Stomach (tissue), 9 donors: ENCODE data around the gene SENP1. TPM values are rescaled to one million over a fixed set of nuclear protein-coding genes. Genes with fewer than 3 reads are reported as not detected.
"Not testable (repeated sequence)": the region's sequence is repeated elsewhere in the genome, so short reads cannot be mapped to it uniquely, and the experiment has no call there.

Experiments
- DNase-seq, 2 donors: peaks; one replicate each; pipeline versions ENCODE4 v3.0.0 to v3.0.0-alpha.2; 2013 to 2019
- H3K27ac ChIP-seq, 5 donors: fragments of 200-600 bp in 4 of 5; sonication (generic) in 4 of 5; one replicate each; pipeline ENCODE4 v1.5.1; 2013 to 2019; ENCODE audit warnings: mild to moderate bottlenecking in 1 of 5, moderate library complexity in 1 of 5
- H3K27me3 ChIP-seq, 3 donors: fragments of 200-600 bp; sonication (generic); one replicate each; pipeline ENCODE4 v1.5.1; 2017 to 2019; ENCODE audit warnings: mixed run types in 1 of 3
- H3K36me3 ChIP-seq, 4 donors: fragments of 200-600 bp; sonication (generic); 1 replicate in 3 of 4; 2 replicates in 1 of 4; pipeline ENCODE4 v1.5.1; 2016 to 2019
- H3K4me1 ChIP-seq, 4 donors: fragments of 200-600 bp; sonication (generic); one replicate each; pipeline ENCODE4 v1.5.1; 2016 to 2019
- H3K4me3 ChIP-seq, 4 donors: fragments of 200-600 bp; sonication (generic) in 3 of 4; one replicate each; pipeline ENCODE4 v1.5.1; 2016 to 2019; ENCODE audit warnings: mild to moderate bottlenecking in 1 of 4
- H3K9me3 ChIP-seq, 4 donors: fragments of 200-600 bp; sonication (generic); one replicate each; pipeline ENCODE4 v1.5.1; 2016 to 2019
- CTCF ChIP-seq, 7 experiments: fragments of 450-650 bp in 4 of 7; fragments of 200-600 bp in 3 of 7; sonication (generic) in 3 of 7; IDR thresholded peaks; one replicate each; pipeline ENCODE4 v1.5.1; 2016 to 2019; ENCODE audit warnings: antibody characterized with exemption in 7 of 7, control low read depth in 2 of 7, mild to moderate bottlenecking in 1 of 7
- EP300 ChIP-seq: sonication (generic); formaldehyde crosslinking; IDR thresholded peaks from one replicate; pipeline ENCODE4 v1.6.1; 2017; ENCODE audit warnings: antibody characterized with exemption
- POLR2A ChIP-seq, 4 donors: fragments of 450-650 bp; IDR thresholded peaks; one replicate each; pipeline ENCODE4 v1.6.1; 2016; ENCODE audit warnings: antibody characterized with exemption in 4 of 4, control low read depth in 2 of 4, mild to moderate bottlenecking in 1 of 4, moderate library complexity in 1 of 4
- POLR2AphosphoS5 ChIP-seq, 3 donors: sonication (generic); formaldehyde crosslinking; IDR thresholded peaks; one replicate each; pipeline ENCODE4 v1.6.1; 2016; ENCODE audit warnings: antibody characterized with exemption in 3 of 3
- WGBS, 5 donors: extraction: QIAGEN DNeasy Blood & Tissue Kit in 3 of 5; methylation state at CpG; one replicate each; pipeline versions ENCODE4 v1.1.5 to v1.1.7; 2013 to 2018; 5-methylcytosine and 5-hydroxymethylcytosine counted together
- intact Hi-C: fragments of 100-400 bp; cut with DNase I; formaldehyde crosslinking; loops from one replicate; pipeline ENCODE4 v1.15.1; 2023; ENCODE audit warnings: low total_unique reads
- polyA plus RNA-seq, 3 donors: library from polyadenylated mRNA; stranded (reverse); fragments of 200-250 nt; gene quantifications; one replicate each; pipeline ENCODE4 v1.2.3, GENCODE V29; 2013
- total RNA-seq, 5 donors: library from RNA; depleted of rRNA; stranded (reverse); fragments of >200 nt; gene quantifications; one replicate each; pipeline versions ENCODE4 v1.1.0 to v1.2.3, GENCODE V29; 2014 to 2016
- donor health status: healthy with polysubstance abuse.
- donor health status: Bipolar disorder and iron deficiency.
- donor health status: healthy.

The SENP1 gene
- total and polyA plus RNA-seq, 8 donors, result 2.9 to 27.5 (median 10.6) TPM

- Histone ChIP-seq H3K27me3 (no peaks in the 10 kb centered on the region), H3K27ac (peak overlapping the region in 1 of 5 donors; percentile 34), H3K9me3 (no peaks in the 10 kb centered on the region), H3K4me1 (peaks cover 0 to 6% (median 0%) of the 10 kb centered on the region in 4 donors), H3K4me3 (no peak overlapping the region), H3K36me3 (peaks cover 4 to 69% (median 58%) of the 10 kb centered on the region in 4 donors)
- 73 to 92% (median 87%) methylated on average over 4 of the region's 4 CpGs for WGBS, 5 donors
- no peak for DNase-seq
- intact Hi-C loops, result no loop called here
- TF ChIP-seq EP300 (no peak), CTCF (IDR thresholded peaks at IDR 0.05) (no peak), POLR2AphosphoS5 (IDR thresholded peaks at IDR 0.05) (no peak), POLR2A (IDR thresholded peaks at IDR 0.05) (no peak)
Observed at GRCh38 chr12:48125985-48126384, 20.1 kb upstream of the SENP1 start.

GRCh38 chr12:48125542-48125941 lies 19.7 kb upstream of the SENP1 start:
- Histone ChIP-seq H3K4me1 (peaks cover 0 to 10% (median 0%) of the 10 kb centered on the region in 4 donors), H3K36me3 (peaks cover 4 to 65% (median 53%) of the 10 kb centered on the region in 4 donors), H3K27ac (peak overlapping the region in 1 of 5 donors; percentile 53)
- H3K27me3 ChIP-seq, H3K9me3 ChIP-seq, intact Hi-C loops, H3K4me3 ChIP-seq, DNase-seq: not testable (repeated sequence)
- WGBS, 5 donors, result 89 to 99% (median 97%) methylated on average over 2 to 5 of the region's 5 CpGs

GRCh38 chr12:48123169-48123568 lies 17.3 kb upstream of the SENP1 start:
- no peak overlapping the region for H3K4me3 ChIP-seq
- no peak overlapping the region for H3K27ac ChIP-seq
- no peaks in the 10 kb centered on the region for H3K27me3 ChIP-seq
- DNase-seq, result no peak
- TF ChIP-seq POLR2A (IDR thresholded peaks at IDR 0.05) (no peak), POLR2AphosphoS5 (IDR thresholded peaks at IDR 0.05) (no peak), EP300 (no peak), CTCF (IDR thresholded peaks at IDR 0.05) (no peak)
- H3K36me3 ChIP-seq, result peaks cover 4 to 51% (median 39%) of the 10 kb centered on the region in 4 donors
- H3K9me3 ChIP-seq, result no peaks in the 10 kb centered on the region
- 67 to 79% (median 77%) methylated on average over 4 of the region's 4 CpGs for WGBS, 5 donors
- intact Hi-C loops, result no loop called here
- peaks cover 4 to 30% (median 16%) of the 10 kb centered on the region in 4 donors for H3K4me1 ChIP-seq

- Histone ChIP-seq H3K4me1 (peaks cover 4 to 31% (median 16%) of the 10 kb centered on the region in 4 donors), H3K27ac (no peak overlapping the region), H3K36me3 (peaks cover 4 to 43% (median 32%) of the 10 kb centered on the region in 4 donors), H3K4me3 (no peak overlapping the region), H3K27me3 (no peaks in the 10 kb centered on the region), H3K9me3 (no peaks in the 10 kb centered on the region)
- intact Hi-C loops, result no loop called here
- TF ChIP-seq POLR2A (IDR thresholded peaks at IDR 0.05), result no peak
- TF ChIP-seq EP300, result no peak
- peak in 1 of 2 donors; percentile 31 for DNase-seq
- WGBS, 5 donors, result 65 to 82% (median 67%) methylated on average over 2 of the region's 2 CpGs
Observed at GRCh38 chr12:48122065-48122834, 16.4 kb upstream of the SENP1 start.

- Histone ChIP-seq H3K27ac (no peak overlapping the region), H3K36me3 (peaks cover 4 to 36% (median 28%) of the 10 kb centered on the region in 4 donors), H3K4me3 (no peak overlapping the region), H3K27me3 (no peaks in the 10 kb centered on the region), H3K4me1 (peaks cover 4 to 31% (median 16%) of the 10 kb centered on the region in 4 donors), H3K9me3 (no peaks in the 10 kb centered on the region)
- WGBS, 5 donors, result 87 to 97% (median 93%) methylated on average over 1 of the region's 1 CpG
- TF ChIP-seq EP300 (no peak), POLR2A (IDR thresholded peaks at IDR 0.05) (no peak), CTCF (IDR thresholded peaks at IDR 0.05) (no peak), POLR2AphosphoS5 (IDR thresholded peaks at IDR 0.05) (no peak)
- no peak for DNase-seq
- intact Hi-C loops, result no loop called here
Observed at GRCh38 chr12:48121522-48121921, 15.6 kb upstream of the SENP1 start.
